Upper lobe of left lung (tissue), 4 donors: ENCODE data around the gene CELSR1.

Experiments used
- CTCF ChIP-seq, 6 experiments: fragments of 450-650 bp in 4 of 6; fragments of 200-600 bp in 2 of 6; sonication (generic) in 2 of 6; IDR thresholded peaks; one replicate each; pipeline ENCODE4 v1.5.1; 2016 to 2019; ENCODE audit warnings: antibody characterized with exemption in 6 of 6
- EP300 ChIP-seq, 4 donors: sonication (generic); formaldehyde crosslinking; IDR thresholded peaks; one replicate each; pipeline ENCODE4 v1.5.1; 2017; ENCODE audit warnings: antibody characterized with exemption in 4 of 4, control low read depth in 2 of 4
- POLR2A ChIP-seq, 4 donors: fragments of 450-650 bp; IDR thresholded peaks; one replicate each; pipeline ENCODE4 v1.5.1; 2016 to 2017; ENCODE audit warnings: antibody characterized with exemption in 4 of 4, mild to moderate bottlenecking in 2 of 4
- POLR2AphosphoS5 ChIP-seq, 2 donors: sonication (generic); formaldehyde crosslinking; IDR thresholded peaks; one replicate each; pipeline ENCODE4 v1.5.1; 2017; ENCODE audit warnings: antibody characterized with exemption in 2 of 2

GRCh38 chr22:46395145-46395544, 142.3 kb downstream of the CELSR1 start:
- TF ChIP-seq POLR2A (IDR thresholded peaks at IDR 0.05) (no peak), EP300 (IDR thresholded peaks at IDR 0.05) (no peak), CTCF (IDR thresholded peaks at IDR 0.05) (no peak), POLR2AphosphoS5 (IDR thresholded peaks at IDR 0.05) (no peak)
